Measurements from ENCODE around the gene KRTAP9-1. TPM values are rescaled to one million over a fixed set of nuclear protein-coding genes. Genes with fewer than 3 reads are reported as not detected.

The KRTAP9-1 gene
- total and polyA plus RNA-seq, 4 donors = not detected

DNA sequence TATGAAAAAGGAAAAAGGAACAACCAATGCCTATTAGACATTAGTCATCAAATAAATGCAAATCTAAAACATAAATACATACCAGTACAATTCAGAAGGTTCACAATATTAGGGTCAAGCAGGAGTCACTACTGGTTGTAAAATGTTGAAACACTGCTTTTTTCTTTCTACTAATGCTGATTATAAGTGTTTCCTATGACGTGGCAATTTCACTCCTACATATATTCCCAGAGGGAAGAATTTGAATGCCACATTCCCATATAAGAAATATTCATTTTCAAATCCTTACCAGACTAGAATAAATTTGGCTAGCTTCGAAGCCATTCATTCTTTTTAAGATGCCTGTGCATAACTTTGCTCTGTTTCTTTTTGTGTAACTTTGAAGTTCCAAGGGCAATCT lies 34.1 kb downstream of the KRTAP9-1 start:
- no peak for DNase-seq (ENCODE audit: low spot score)
- no peak overlapping the region for H3K9ac ChIP-seq (ENCODE audit: low read depth in 1 of 2, low read length in 2 of 2)
- no peak overlapping the region for H3K4me3 ChIP-seq (ENCODE audit: low read depth in 1 of 3, low read length in 3 of 3)
- TF ChIP-seq HNF4G (IDR thresholded peaks at IDR 0.05) (no peak), JUND (IDR thresholded peaks at IDR 0.05) (no peak), RAD21 (IDR thresholded peaks at IDR 0.05) (no peak), SP1 (IDR thresholded peaks at IDR 0.05) (no peak), NR2F2 (IDR thresholded peaks at IDR 0.05) (no peak), ATF3 (IDR thresholded peaks at IDR 0.05) (no peak), YY1 (IDR thresholded peaks at IDR 0.05) (no peak), FOXA2 (IDR thresholded peaks at IDR 0.05) (no peak), TAF1 (conservative IDR thresholded peaks at IDR 0.05) (no peak), FOXA1 (IDR thresholded peaks at IDR 0.05) (no peak)
- TF ChIP-seq, protein P1, sequence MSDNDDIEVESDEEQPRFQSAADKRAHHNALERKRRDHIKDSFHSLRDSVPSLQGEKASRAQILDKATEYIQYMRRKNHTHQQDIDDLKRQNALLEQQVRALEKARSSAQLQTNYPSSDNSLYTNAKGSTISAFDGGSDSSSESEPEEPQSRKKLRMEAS (IDR thresholded peaks at IDR 0.05) = no peak
- no peaks in the 10 kb centered on the region for H3K4me1 ChIP-seq (ENCODE audit: control insufficient read depth in 4 of 4, insufficient read depth in 4 of 4, low read length in 3 of 4)
- H3K27ac ChIP-seq (ENCODE audit: low read depth in 1 of 2, low read length in 2 of 2) = no peak overlapping the region
- peaks cover 0 to 3% (median 0%) of the 10 kb centered on the region in 4 donors for H3K9me3 ChIP-seq (ENCODE audit: control insufficient read depth in 4 of 4, low read length in 3 of 4)
- H3K27me3 ChIP-seq (ENCODE audit: control insufficient read depth in 4 of 4, insufficient read depth in 4 of 4, low read length in 3 of 4) = peaks cover 0 to 5% (median 0%) of the 10 kb centered on the region in 4 donors
- no peaks in the 10 kb centered on the region for H3K36me3 ChIP-seq (ENCODE audit: control insufficient read depth in 4 of 4, insufficient read depth in 3 of 4, low read depth in 1 of 4, low read length in 3 of 4)
- WGBS = 65% methylated on average over 2 of the region's 2 CpGs

GRCh38 chr17:41226051-41226450 lies 36.4 kb downstream of the KRTAP9-1 start:
- no peak overlapping the region for H3K4me3 ChIP-seq (ENCODE audit: low read depth in 1 of 3, low read length in 3 of 3)
- DNase-seq (ENCODE audit: low spot score) = no peak

More at GRCh38 chr17:41226051-41226450, 36.4 kb downstream of the KRTAP9-1 start:
- Histone ChIP-seq H3K27ac (ENCODE audit: low read depth in 1 of 2, low read length in 2 of 2) (no peak overlapping the region), H3K9ac (ENCODE audit: low read depth in 1 of 2, low read length in 2 of 2) (no peak overlapping the region), H3K9me3 (ENCODE audit: control insufficient read depth in 4 of 4, low read length in 3 of 4) (peaks cover 0 to 3% (median 0%) of the 10 kb centered on the region in 4 donors), H3K36me3 (ENCODE audit: control insufficient read depth in 4 of 4, insufficient read depth in 3 of 4, low read depth in 1 of 4, low read length in 3 of 4) (no peaks in the 10 kb centered on the region), H3K4me1 (ENCODE audit: control insufficient read depth in 4 of 4, insufficient read depth in 4 of 4, low read length in 3 of 4) (no peaks in the 10 kb centered on the region), H3K27me3 (ENCODE audit: control insufficient read depth in 4 of 4, insufficient read depth in 4 of 4, low read length in 3 of 4) (peaks cover 0 to 5% (median 0%) of the 10 kb centered on the region in 4 donors)
- WGBS = 91% methylated on average over 6 of the region's 6 CpGs
- TF ChIP-seq EGR1 (IDR thresholded peaks at IDR 0.05; ENCODE audit: low read depth in 2 of 2) = no peak
- TF ChIP-seq, protein P2, sequence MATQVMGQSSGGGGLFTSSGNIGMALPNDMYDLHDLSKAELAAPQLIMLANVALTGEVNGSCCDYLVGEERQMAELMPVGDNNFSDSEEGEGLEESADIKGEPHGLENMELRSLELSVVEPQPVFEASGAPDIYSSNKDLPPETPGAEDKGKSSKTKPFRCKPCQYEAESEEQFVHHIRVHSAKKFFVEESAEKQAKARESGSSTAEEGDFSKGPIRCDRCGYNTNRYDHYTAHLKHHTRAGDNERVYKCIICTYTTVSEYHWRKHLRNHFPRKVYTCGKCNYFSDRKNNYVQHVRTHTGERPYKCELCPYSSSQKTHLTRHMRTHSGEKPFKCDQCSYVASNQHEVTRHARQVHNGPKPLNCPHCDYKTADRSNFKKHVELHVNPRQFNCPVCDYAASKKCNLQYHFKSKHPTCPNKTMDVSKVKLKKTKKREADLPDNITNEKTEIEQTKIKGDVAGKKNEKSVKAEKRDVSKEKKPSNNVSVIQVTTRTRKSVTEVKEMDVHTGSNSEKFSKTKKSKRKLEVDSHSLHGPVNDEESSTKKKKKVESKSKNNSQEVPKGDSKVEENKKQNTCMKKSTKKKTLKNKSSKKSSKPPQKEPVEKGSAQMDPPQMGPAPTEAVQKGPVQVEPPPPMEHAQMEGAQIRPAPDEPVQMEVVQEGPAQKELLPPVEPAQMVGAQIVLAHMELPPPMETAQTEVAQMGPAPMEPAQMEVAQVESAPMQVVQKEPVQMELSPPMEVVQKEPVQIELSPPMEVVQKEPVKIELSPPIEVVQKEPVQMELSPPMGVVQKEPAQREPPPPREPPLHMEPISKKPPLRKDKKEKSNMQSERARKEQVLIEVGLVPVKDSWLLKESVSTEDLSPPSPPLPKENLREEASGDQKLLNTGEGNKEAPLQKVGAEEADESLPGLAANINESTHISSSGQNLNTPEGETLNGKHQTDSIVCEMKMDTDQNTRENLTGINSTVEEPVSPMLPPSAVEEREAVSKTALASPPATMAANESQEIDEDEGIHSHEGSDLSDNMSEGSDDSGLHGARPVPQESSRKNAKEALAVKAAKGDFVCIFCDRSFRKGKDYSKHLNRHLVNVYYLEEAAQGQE (IDR thresholded peaks at IDR 0.05) = no peak
- TF ChIP-seq, protein P3, sequence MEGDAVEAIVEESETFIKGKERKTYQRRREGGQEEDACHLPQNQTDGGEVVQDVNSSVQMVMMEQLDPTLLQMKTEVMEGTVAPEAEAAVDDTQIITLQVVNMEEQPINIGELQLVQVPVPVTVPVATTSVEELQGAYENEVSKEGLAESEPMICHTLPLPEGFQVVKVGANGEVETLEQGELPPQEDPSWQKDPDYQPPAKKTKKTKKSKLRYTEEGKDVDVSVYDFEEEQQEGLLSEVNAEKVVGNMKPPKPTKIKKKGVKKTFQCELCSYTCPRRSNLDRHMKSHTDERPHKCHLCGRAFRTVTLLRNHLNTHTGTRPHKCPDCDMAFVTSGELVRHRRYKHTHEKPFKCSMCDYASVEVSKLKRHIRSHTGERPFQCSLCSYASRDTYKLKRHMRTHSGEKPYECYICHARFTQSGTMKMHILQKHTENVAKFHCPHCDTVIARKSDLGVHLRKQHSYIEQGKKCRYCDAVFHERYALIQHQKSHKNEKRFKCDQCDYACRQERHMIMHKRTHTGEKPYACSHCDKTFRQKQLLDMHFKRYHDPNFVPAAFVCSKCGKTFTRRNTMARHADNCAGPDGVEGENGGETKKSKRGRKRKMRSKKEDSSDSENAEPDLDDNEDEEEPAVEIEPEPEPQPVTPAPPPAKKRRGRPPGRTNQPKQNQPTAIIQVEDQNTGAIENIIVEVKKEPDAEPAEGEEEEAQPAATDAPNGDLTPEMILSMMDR (IDR thresholded peaks at IDR 0.05; ENCODE audit: low read depth, low read length, missing input control) = no peak
- TF ChIP-seq RAD21 (IDR thresholded peaks at IDR 0.05) = no peak
- no peak for TF ChIP-seq GABPA (IDR thresholded peaks at IDR 0.05 in 1 of 2, conservative IDR thresholded peaks at IDR 0.05 in 1 of 2)
- no peak for TF ChIP-seq ATF3 (IDR thresholded peaks at IDR 0.05)
- no peak for TF ChIP-seq FOXA1 (IDR thresholded peaks at IDR 0.05)
- no peak for TF ChIP-seq HNF4A (conservative IDR thresholded peaks at IDR 0.05)
- TF ChIP-seq SP1 (IDR thresholded peaks at IDR 0.05) = no peak
- TF ChIP-seq NR2F2 (IDR thresholded peaks at IDR 0.05) = no peak
- no peak for TF ChIP-seq RXRA (IDR thresholded peaks at IDR 0.05)
- TF ChIP-seq TAF1 (conservative IDR thresholded peaks at IDR 0.05) = no peak
- no peak for TF ChIP-seq ZBTB33 (IDR thresholded peaks at IDR 0.05)
- TF ChIP-seq, protein P1 (IDR thresholded peaks at IDR 0.05) = no peak
